ENCODE results near the gene GMDS.

Gene GMDS

GRCh38 chr6:1760876-1761275, 484.5 kb downstream of the GMDS start:
- no peak for DNase-seq
- no peak overlapping the region for H2AFZ ChIP-seq (ENCODE audit: low read depth, low read length)
- H3K4me1 ChIP-seq (ENCODE audit: insufficient read depth, low read length): no peaks in the 10 kb centered on the region
- TF ChIP-seq CTCF (IDR thresholded peaks at IDR 0.05; ENCODE audit: borderline replicate concordance, extremely low read depth, low read length, poor library complexity, severe bottlenecking): no peak
- TF ChIP-seq EZH2 (IDR thresholded peaks at IDR 0.05; ENCODE audit: borderline replicate concordance, low read depth, low read length, severe bottlenecking): no peak
- no peaks in the 10 kb centered on the region for H3K9me3 ChIP-seq (ENCODE audit: insufficient read depth, low read length, severe bottlenecking)
- H3K36me3 ChIP-seq (ENCODE audit: insufficient read depth, low read length): no peaks in the 10 kb centered on the region; the same call in 1 of the 2 replicates
- H3K4me3 ChIP-seq (ENCODE audit: low read depth in 1 of 2, low read length in 2 of 2): no peak overlapping the region
- no peaks in the 10 kb centered on the region for H3K79me2 ChIP-seq (ENCODE audit: insufficient read depth, low read length)
- no peak for ATAC-seq (ENCODE audit: insufficient read depth, low read depth)
- no peaks in the 10 kb centered on the region for H3K27me3 ChIP-seq (ENCODE audit: insufficient read depth, low read length, poor library complexity)
- H3K27ac ChIP-seq (ENCODE audit: low read length): no peak overlapping the region
- no peak overlapping the region for H3K9ac ChIP-seq (ENCODE audit: low read depth, low read length)
- H3K4me2 ChIP-seq (ENCODE audit: insufficient read depth, low read length): no peak overlapping the region
- H4K20me1 ChIP-seq (ENCODE audit: insufficient read depth, low read length): no peaks in the 10 kb centered on the region

- H4K20me1 ChIP-seq (ENCODE audit: insufficient read depth, low read length): no peaks in the 10 kb centered on the region
- no peaks in the 10 kb centered on the region for H3K27me3 ChIP-seq (ENCODE audit: insufficient read depth, low read length, poor library complexity)
- no peaks in the 10 kb centered on the region for H3K79me2 ChIP-seq (ENCODE audit: insufficient read depth, low read length)
- ATAC-seq (ENCODE audit: insufficient read depth, low read depth) (no peak), DNase-seq (no peak)
- no peak overlapping the region for H3K4me3 ChIP-seq (ENCODE audit: low read depth in 1 of 2, low read length in 2 of 2)
- no peaks in the 10 kb centered on the region for H3K4me1 ChIP-seq (ENCODE audit: insufficient read depth, low read length)
- H3K9ac ChIP-seq (ENCODE audit: low read depth, low read length): no peak overlapping the region
- no peaks in the 10 kb centered on the region for H3K9me3 ChIP-seq (ENCODE audit: insufficient read depth, low read length, severe bottlenecking)
- no peaks in the 10 kb centered on the region for H3K36me3 ChIP-seq (ENCODE audit: insufficient read depth, low read length)
- no peak overlapping the region for H2AFZ ChIP-seq (ENCODE audit: low read depth, low read length)
- no peak overlapping the region for H3K27ac ChIP-seq (ENCODE audit: low read length)
- no peak overlapping the region for H3K4me2 ChIP-seq (ENCODE audit: insufficient read depth, low read length)
- no peak for TF ChIP-seq CTCF (IDR thresholded peaks at IDR 0.05; ENCODE audit: borderline replicate concordance, extremely low read depth, low read length, poor library complexity, severe bottlenecking)
- no peak for TF ChIP-seq EZH2 (IDR thresholded peaks at IDR 0.05; ENCODE audit: borderline replicate concordance, low read depth, low read length, severe bottlenecking)
These were observed 485.5 kb downstream of the GMDS start for GRCh38 chr6:1759870-1760269.

GRCh38 chr6:1758076-1758679, 487.2 kb downstream of the GMDS start:
- H3K4me3 ChIP-seq (ENCODE audit: low read depth in 1 of 2, low read length in 2 of 2): no peak overlapping the region
- no peak for DNase-seq
- no peak overlapping the region for H3K4me2 ChIP-seq (ENCODE audit: insufficient read depth, low read length)
- ATAC-seq (ENCODE audit: insufficient read depth, low read depth): no peak
- no peak overlapping the region for H3K9ac ChIP-seq (ENCODE audit: low read depth, low read length)
- H3K4me1 ChIP-seq (ENCODE audit: insufficient read depth, low read length): no peaks in the 10 kb centered on the region
- H3K27me3 ChIP-seq (ENCODE audit: insufficient read depth, low read length, poor library complexity): no peaks in the 10 kb centered on the region
- H3K36me3 ChIP-seq (ENCODE audit: insufficient read depth, low read length): no peaks in the 10 kb centered on the region
- TF ChIP-seq EZH2 (IDR thresholded peaks at IDR 0.05; ENCODE audit: borderline replicate concordance, low read depth, low read length, severe bottlenecking) (no peak), CTCF (IDR thresholded peaks at IDR 0.05; ENCODE audit: borderline replicate concordance, extremely low read depth, low read length, poor library complexity, severe bottlenecking) (no peak)
- H3K27ac ChIP-seq (ENCODE audit: low read length): no peak overlapping the region
- H3K79me2 ChIP-seq (ENCODE audit: insufficient read depth, low read length): no peaks in the 10 kb centered on the region
- no peaks in the 10 kb centered on the region for H4K20me1 ChIP-seq (ENCODE audit: insufficient read depth, low read length)
- no peaks in the 10 kb centered on the region for H3K9me3 ChIP-seq (ENCODE audit: insufficient read depth, low read length, severe bottlenecking)
- H2AFZ ChIP-seq (ENCODE audit: low read depth, low read length): no peak overlapping the region

Data from DND-41 (cell line).